ENCODE results near the gene ONECUT1.

DNA sequence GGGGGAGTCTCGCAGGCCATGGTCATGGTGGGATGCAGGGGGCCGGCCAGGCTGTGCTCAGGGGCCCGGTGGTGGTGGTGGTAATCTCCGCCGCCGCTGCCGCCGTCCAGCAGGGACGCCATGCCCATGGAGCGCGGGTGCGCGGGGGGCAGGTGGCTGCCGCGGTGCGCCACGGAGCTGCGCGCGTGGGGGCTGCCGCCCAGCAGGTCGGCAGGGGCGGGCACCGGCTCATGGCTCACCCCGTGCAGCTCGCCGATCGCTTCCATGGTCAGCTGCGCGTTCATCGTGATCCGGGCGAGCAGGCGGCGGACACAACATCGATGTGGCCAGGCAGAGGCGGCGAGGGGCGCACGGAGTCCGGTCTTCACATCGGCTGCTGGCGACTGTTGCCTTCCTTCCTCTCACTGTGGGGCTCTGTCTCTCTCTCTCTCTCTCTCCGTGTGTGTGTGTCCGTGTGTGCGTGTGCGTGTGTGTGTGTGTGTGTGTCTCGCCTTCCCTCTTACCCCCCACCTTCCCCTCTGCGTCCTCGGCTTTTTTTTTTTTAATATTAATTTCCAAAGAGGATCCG, 451 bp downstream of the ONECUT1 start:
- TF ChIP-seq, protein P1, sequence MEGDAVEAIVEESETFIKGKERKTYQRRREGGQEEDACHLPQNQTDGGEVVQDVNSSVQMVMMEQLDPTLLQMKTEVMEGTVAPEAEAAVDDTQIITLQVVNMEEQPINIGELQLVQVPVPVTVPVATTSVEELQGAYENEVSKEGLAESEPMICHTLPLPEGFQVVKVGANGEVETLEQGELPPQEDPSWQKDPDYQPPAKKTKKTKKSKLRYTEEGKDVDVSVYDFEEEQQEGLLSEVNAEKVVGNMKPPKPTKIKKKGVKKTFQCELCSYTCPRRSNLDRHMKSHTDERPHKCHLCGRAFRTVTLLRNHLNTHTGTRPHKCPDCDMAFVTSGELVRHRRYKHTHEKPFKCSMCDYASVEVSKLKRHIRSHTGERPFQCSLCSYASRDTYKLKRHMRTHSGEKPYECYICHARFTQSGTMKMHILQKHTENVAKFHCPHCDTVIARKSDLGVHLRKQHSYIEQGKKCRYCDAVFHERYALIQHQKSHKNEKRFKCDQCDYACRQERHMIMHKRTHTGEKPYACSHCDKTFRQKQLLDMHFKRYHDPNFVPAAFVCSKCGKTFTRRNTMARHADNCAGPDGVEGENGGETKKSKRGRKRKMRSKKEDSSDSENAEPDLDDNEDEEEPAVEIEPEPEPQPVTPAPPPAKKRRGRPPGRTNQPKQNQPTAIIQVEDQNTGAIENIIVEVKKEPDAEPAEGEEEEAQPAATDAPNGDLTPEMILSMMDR (IDR thresholded peaks at IDR 0.05; ENCODE audit: insufficient read depth, low read depth, low read length): no peak
- TF ChIP-seq EZH2 (IDR thresholded peaks at IDR 0.05; ENCODE audit: insufficient read depth, low read length): no peak
